HG03460 (cell line): ENCODE results near the gene TOR1AIP2.

ENCODE experiments used
- ATAC-seq: cut with Tn5 transposase; IDR thresholded peaks from one replicate; pipeline ENCODE4 v1.9.1; 2021; ENCODE audit not compliant: unreplicated experiment

The TOR1AIP2 gene

DNA sequence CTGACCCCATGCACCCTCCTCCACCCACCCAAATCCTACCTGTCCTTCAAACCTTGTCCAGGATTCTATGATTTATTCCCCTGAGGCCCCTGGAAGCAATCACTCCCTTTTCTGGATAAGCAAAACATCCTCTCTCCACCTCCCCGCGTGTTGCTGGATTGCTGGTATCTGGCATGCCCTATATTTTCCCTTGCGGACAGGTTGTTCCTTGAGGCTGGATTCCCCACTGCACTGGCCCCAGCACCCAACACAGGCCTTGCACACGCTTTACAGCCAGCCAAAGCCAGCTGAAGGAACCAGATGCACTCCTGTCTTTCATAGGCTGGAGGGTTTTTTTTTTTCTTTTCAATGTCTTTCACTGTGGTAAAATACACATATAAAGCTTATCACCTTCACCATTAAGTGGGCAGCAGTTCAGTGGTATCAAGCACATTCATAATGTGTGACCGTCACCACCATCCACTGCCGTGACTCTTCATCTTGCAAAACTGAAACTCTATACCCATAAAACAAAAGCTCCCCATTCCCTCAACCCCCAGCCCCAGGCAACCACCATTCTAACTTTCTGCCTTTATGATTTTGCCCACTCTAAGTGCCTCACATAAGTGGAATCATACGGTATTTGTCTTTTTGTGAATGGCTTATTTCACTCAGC is 50.9 kb downstream of the TOR1AIP2 start:
- ATAC-seq, result no peak

DNA sequence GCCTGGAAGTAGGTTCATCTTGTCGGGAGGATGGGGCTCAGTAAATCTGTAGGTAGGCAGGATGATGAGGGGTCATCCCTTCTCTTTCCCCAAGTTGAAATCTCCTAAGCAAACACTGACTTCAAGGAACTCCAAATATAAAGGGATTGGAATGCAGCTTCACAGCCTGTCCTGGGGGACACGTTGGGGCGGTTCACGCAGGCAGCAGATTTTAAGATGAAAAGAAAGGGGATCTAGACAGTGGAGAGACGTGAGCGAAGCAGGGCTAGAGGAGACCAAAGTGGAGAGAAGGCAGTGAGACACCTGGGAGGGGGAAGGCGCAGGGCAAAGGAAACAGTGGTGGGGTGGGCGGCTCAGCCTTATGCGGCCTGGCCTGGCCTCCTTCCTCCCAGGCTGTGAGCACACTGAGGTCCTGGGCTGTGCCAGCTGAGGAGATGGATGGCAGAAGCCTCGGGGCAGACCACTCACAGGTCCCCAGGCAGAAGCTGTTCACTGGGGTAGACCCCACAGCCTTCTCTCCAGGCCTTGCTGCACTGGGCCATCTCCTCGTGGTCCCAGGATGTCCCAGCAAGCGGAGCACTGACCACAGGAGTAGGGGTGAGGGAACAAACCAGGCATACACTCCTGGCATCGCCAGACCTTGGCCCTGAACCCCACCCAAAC is 51.7 kb downstream of the TOR1AIP2 start:
- ATAC-seq, result no peak

DNA sequence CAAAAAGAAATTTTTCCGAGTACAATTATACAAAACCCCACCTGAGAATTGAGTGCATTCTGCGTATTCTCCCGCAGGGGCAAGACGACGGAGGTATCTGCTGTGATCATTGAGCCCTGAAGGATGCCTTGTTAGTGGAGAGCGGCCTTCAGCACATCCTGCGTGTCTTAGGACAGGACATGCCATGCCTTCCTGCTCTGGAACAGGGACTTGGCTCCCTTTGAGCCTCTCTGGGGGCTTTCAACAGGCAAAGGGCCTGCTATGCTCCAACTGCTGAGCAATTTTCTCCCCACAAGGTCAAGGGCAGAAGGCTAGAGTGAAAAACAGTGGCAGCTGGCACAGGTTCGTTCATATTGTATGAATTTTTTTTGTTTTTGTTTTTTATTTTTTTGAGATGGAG is 52.4 kb downstream of the TOR1AIP2 start:
- no peak for ATAC-seq

GRCh38 chr1:179824265-179824664 is 53.3 kb downstream of the TOR1AIP2 start:
- no peak for ATAC-seq

DNA sequence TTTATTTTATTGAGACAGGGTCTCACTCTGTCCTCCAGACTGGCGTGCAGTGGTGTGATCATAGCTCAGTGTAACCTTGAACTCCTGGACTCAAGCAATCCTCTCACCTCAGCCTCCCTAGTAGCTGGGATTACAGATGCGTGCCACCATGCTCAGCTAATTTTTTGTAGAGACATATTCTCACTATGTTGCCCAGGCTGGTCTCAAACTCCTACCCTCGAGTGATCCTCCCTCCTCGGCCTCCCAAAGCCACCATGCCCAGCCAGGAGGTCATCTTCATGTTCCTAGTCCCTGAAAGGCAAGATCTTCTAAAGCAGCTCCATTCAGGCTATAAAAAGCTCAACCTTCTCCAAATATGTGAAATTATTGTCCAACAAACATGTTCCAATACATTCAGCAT is 53.9 kb downstream of the TOR1AIP2 start:
- ATAC-seq, result no peak

DNA sequence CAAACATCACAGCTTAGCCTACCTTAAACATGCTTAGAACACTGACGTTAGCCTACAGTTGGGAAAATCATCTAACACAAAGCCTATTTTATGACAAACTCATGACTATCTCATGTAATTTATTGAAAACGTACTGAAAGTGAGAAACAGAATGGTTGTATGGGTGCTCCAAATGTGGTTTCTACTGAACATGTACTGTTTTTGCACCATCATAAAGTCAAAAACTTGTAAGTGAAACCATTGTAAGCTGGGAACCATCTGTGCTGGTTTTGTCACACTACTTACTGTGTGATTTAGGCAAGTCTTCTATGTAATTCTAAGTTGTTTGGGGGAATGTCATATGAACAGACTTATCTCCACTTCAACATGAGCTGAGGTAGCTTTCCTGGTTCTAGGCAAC is 55.5 kb downstream of the TOR1AIP2 start:
- ATAC-seq, result no peak

GRCh38 chr1:179821524-179821923 is 56.1 kb downstream of the TOR1AIP2 start:
- ATAC-seq, result no peak

GRCh38 chr1:179820226-179820970 is 57.2 kb downstream of the TOR1AIP2 start:
- no peak for ATAC-seq

GRCh38 chr1:179818743-179819173 is 58.8 kb downstream of the TOR1AIP2 start:
- no peak for ATAC-seq

GRCh38 chr1:179818260-179818659 is 59.3 kb downstream of the TOR1AIP2 start:
- no peak for ATAC-seq

GRCh38 chr1:179817789-179818188 is 59.8 kb downstream of the TOR1AIP2 start:
- no peak for ATAC-seq

DNA sequence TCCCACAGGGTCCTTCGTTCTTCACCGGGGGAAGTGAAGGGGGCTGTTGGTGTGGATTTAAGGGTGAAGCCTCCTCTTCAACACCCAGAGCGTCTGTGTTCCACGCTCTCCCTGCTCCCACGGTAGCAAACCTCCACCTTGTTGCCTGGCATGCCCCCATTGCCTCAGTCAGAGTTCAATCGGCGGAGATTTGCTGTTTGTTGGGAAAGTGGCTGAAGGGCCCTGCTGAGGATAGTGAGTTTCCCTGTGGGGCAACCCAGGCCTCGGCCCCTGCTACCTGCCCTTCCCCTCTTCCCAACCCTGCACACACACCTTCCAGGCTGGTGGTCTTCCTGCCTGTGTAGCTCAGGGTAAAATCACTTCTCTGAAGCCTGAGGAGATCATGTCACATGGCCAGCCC is 60.5 kb downstream of the TOR1AIP2 start:
- ATAC-seq, result no peak

DNA sequence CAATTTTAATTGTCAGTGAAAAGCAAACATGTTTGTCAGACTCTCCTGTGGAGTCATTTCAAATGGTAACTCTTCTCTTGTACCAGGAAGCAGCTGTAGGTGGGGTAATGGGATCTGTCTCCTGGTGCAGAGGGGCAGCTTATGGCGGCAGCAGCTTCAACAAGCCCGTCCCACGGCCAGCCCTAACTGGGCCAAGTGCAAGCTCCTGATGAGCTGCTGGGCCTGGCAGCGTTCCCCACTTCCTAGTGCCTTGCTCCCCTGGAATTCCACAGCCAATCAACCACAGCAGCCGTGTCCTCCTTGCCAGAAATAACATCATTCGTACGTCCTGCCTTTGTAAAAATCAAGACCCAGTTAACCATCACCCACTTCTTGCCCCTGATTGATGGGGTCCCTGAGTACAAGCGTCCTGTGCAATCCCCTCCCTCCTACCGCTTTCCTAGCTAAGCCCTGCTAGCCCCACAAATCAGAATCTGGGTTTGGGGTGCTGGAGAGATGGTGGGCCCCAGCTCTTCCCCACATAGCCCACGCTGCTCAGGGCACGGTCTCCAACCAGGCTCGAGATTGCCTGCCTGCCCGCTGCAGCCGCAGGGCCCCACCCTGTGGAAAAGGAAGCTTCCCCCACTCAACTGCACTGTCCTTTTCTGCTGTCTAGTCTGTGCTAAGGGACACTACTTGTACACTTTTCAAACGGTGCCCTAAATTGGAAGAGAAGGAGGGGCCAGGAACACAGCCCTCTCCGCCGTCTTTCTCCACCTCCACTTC is 61.2 kb downstream of the TOR1AIP2 start:
- no peak for ATAC-seq

- no peak for ATAC-seq
Measured at GRCh38 chr1:179815641-179816040, 62.0 kb downstream of the TOR1AIP2 start.

- peak; percentile 21 for ATAC-seq
Measured at GRCh38 chr1:179814546-179814838, 63.1 kb downstream of the TOR1AIP2 start.

DNA sequence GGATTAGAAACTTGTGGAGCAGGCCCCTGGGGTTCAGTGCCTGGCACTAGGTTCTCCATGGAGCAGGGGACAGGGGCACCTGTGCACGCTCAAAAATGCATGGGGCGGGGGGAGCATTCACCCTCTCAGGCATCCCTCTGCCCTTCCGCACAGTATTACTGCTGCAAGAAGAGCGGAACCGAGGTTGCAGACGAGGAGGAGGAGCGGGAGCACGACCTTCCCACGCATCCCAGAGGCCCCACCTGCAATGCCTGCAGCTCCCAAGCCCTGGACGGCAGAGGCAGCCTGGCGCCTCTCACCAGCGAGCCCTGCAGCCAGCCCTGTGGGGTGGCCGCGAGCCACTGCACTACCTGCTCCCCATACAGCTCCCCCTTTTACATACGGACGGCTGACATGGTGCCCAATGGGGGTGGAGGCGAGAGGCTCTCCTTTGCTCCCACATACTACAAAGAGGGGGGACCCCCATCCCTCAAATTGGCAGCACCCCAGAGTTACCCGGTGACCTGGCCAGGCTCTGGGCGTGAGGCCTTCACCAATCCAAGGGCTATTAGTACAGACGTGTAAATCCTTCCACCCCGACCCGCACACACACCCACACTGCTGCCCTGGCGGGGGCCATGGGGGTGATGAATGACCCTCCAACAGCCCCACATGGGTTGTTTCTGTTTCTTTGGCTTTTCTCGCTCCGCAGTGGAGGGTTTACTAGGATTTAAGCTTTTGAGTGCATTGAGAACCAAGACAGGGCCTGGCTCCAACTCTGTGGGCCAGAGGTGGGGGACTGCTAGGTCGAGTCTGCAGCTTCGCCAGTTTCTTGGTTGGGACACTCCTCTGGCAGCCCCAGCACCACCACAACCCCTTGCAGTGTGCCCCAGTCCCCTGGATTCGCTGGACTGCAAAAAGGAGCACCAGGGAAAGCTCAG is 63.7 kb downstream of the TOR1AIP2 start:
- ATAC-seq, result no peak

DNA sequence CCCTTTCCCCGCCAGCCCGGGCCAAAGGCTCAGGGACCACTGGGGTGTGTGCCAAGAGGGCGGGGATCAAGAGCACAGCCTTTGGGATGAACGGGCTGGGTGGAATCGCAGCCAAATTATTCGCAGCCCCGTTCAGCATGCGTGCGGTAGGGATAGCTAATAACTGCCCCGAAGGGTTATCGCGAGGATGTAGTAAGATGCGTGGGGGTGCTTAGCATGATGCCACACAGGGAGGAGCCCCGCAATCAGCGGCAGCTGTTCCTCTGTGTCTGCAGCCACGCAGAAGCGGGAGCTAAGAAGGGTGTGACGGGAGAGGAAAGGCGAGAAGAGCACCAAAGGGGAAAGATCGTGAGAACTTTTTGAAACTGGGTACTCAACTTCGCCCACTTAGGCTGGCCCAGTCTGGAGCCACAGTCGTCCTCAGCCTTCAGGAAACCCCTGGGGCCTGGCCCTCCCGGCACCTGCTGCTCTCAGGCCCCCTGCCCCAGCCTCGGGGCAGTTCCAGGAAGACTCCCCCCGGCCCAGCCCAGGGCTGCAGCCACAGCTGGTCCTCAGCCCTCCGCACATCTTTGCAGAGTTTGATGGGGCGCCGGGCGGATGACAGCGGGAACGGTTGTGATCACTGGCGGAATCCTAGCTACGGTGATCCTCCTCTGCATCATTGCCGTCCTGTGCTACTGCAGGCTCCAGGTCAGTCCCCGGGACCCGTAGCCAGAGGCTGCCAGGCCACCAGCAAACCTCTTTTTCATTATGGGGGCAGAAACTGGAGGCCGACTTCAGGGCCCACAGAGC is 64.9 kb downstream of the TOR1AIP2 start:
- ATAC-seq, result no peak

GRCh38 chr1:179810367-179810715 is 67.3 kb downstream of the TOR1AIP2 start:
- ATAC-seq, result no peak

DNA sequence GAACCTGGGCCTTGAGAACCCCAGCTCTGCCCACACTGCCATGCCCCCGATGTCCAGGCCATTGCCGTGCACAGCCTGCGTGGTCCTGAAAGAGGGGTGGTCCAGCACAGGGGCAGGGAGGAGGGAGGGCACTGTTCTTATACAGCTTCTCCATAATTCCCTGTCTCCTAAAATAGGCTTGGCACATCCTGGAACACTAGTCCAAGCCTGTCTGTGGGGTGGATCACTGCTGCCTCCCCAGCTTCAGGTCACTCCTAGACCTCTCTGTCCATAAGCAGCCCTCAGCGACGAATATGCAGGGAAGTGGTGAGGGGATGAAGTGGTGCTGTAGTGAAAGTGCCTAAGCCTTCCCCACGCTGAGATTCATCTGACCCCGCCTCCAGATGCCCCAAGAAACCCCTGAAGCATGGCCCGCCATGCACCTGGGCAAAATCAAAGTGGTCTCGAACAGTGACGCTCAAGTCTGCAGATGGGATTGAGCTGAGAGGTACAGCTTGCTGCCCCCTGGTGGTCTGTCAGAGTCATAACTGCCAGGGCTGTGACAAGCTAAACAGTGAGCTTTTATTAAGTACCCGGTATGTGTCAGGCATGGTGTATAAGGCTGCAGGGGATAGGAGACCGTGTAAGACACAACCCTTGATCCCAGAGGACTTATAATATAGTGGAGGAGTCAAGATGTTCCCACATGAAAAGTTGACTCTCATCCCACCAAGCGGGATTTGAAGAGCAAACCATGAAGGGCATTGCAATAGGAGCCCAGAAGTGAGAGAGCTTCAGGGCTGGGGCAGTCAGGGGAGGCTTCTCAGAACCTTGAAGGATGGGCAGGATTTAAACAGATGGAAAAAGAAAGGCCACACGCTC is 67.9 kb downstream of the TOR1AIP2 start:
- ATAC-seq, result peak; percentile 72
